GM10266 (cell line): Measurements from ENCODE around the gene TJP3.

Source experiments
- DNase-seq: peaks from one replicate; pipeline ENCODE4 v3.0.0; 2012; ENCODE audit errors: extremely low spot score
- TF ChIP-seq, protein P1 (sequence below): IDR thresholded peaks from 2 replicates; pipeline ENCODE4 v1.5.1; 2012; ENCODE audit warnings: mild to moderate bottlenecking, low read depth; ENCODE audit not compliant: control insufficient read depth, insufficient read depth; ENCODE audit errors: missing control alignments

The TJP3 gene

GRCh38 chr19:3768748-3769099 lies 60.5 kb downstream of the TJP3 start:
- no peak for DNase-seq
- TF ChIP-seq, protein P1, sequence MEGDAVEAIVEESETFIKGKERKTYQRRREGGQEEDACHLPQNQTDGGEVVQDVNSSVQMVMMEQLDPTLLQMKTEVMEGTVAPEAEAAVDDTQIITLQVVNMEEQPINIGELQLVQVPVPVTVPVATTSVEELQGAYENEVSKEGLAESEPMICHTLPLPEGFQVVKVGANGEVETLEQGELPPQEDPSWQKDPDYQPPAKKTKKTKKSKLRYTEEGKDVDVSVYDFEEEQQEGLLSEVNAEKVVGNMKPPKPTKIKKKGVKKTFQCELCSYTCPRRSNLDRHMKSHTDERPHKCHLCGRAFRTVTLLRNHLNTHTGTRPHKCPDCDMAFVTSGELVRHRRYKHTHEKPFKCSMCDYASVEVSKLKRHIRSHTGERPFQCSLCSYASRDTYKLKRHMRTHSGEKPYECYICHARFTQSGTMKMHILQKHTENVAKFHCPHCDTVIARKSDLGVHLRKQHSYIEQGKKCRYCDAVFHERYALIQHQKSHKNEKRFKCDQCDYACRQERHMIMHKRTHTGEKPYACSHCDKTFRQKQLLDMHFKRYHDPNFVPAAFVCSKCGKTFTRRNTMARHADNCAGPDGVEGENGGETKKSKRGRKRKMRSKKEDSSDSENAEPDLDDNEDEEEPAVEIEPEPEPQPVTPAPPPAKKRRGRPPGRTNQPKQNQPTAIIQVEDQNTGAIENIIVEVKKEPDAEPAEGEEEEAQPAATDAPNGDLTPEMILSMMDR = no peak

GRCh38 chr19:3769494-3769893 lies 61.3 kb downstream of the TJP3 start:
- TF ChIP-seq, protein P1 = no peak

DNA sequence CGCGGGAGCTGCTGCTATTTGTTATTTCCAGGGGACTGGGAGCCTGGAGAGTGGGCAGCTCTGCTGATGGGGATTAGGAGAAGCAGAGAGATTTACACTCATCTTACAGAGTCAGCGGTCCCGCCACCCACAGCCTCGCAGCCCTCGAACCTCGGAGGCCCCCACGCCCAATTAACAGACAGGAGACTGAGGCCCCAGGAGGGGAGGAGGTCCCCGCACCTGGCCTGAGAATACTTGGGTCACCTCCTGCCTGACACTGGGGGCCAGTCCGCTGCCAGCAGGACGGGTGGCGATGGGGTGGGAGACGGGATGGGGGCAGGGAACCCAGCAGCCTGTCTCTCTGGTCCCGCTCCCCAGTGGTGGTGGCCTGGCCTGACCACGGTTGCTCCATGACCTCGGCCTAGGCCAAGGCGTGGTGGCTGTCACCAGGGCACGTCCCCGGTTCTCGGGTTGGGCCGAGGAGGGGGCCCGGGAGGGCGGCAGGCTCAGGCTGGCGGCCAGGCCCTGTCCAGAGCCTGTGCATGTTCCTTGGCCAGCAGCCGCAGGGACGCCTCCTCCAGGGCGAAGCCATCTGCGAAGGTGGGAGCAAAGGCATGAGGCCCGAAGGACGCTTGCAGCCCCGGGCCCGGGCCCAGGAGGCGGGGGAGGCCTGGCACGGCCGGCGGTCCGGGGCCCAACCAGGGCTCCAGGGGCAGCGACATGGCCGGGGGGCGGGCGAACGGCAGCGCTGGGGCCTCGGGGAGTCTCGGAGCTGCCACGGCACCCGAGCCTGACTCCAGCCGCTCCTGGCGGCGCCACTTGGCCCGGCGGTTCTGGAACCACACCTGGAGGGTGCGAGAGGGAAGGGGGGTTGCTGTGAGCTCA lies 62.2 kb downstream of the TJP3 start:
- TF ChIP-seq, protein P1 = no peak
- DNase-seq = no peak

More at GRCh38 chr19:3769494-3769893, 61.3 kb downstream of the TJP3 start:
- no peak for DNase-seq

GRCh38 chr19:3771000-3771905 lies 63.1 kb downstream of the TJP3 start:
- DNase-seq = no peak
- TF ChIP-seq, protein P1 = no peak

DNA sequence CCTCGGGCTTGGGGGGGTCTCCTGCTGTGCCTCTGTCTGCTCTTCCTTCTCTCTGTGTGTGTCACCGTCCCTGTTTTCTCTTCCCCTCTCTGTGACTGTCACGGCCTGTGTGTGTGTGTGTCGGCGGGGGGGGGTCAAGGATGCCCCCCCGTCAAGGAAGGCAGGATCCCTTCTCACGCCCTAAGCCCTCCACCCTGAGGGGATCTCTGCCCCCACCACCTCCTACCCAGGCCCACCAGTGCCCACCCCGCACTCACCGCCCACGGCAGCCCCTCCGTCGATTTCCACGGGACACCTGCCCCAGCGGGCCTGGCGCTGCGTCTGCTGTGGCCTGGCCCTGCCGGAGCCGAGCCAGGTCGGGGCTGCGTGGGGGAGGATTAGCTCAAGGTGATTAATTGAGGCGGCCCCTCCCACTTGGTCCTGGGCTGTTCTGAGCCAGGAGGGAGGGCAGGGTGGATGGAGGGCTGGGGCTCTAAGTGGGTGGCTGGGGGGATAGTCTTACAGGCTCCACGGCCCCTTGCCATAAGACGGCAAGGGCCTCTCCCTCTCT lies 63.8 kb downstream of the TJP3 start, which contains the start of gene RAX2:
Gene RAX2, minus strand, starts transcription at position 323 of the 550 bp plus-strand sequence. CDS start 486 bp downstream, outside the sequence.
- TF ChIP-seq, protein P1 = no peak
- no peak for DNase-seq

DNA sequence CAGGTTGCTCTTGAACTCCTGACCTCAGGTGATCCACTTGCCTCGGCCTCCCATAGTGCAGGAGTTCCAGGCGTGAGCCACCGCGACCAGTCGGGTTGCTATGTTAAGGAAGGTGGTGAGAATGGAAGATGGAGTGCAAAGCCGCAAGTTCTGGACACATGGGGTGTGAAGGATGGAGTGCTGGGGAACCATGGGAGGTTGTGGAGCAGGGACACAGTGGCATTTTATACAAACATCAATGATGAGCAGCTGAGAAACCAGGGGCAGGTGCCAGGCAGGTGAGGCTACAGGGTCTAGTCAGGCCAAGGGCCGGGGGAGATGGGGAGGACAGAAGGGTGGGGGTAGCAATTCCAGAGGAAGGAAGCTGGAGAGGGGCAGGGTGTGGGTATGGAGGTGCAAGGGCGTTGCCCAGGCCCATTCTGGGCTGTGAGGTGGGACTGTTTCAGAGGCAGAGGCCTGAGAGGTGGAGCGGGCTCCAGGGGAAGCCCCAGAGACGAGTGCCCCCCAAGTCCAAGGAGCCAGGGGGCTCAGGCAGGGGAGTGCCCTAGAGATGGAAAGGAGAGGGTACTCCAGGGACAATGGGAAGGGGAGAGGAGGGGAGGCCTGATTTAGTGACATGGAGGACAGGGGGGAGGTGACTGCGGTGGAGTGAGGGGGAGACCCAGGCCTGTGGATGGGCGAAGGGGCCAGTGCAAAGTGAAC lies 65.8 kb downstream of the TJP3 start:
- no peak for DNase-seq
- TF ChIP-seq, protein P1 = no peak
